Endothelial cell of umbilical vein (primary cell): ENCODE results near the gene KBTBD13. TPM values are rescaled to one million over a fixed set of nuclear protein-coding genes. Genes with fewer than 3 reads are reported as not detected.

Source experiments
- BruUV-seq: library from RNA; stranded (reverse); fragments of 400-500 nt; replicated peaks from 2 replicates; lab custom pipeline; 2021; lab: Mats Ljungman, UMichigan
- CTCF ChIA-PET: fragments of 300-600, 350-600 bp; sonication (Branson Sonifier 250); formaldehyde crosslinking; loops from one replicate; lab custom pipeline; 2021; ENCODE audit warnings: antibody characterized with exemption, inconsistent platforms; lab: Charles Lee
- POLR2A ChIA-PET: fragments of 300-600, 350-600 bp; sonication (Branson Sonifier 250); formaldehyde crosslinking; loops from one replicate; lab custom pipeline; 2021; ENCODE audit warnings: antibody characterized with exemption, inconsistent platforms; lab: Charles Lee
- DNase-seq: peaks from one replicate; pipeline ENCODE4 v3.0.0-alpha.2; 2011; ENCODE audit warnings: low read depth, low spot score
- FAIRE-seq: peaks from 2 replicates; lab custom pipeline; 2011; peaks lifted over from hg19 to GRCh38; lab: Jason Lieb, UNC
- H2AFZ ChIP-seq: 2 replicates; pipeline ENCODE4 v1.6.0; 2012; ENCODE audit warnings: low read depth, low read length, control low read depth, inconsistent platforms
- H3K27ac ChIP-seq: 2 replicates; pipeline ENCODE4 v1.5.1; 2011; ENCODE audit warnings: low read depth, mild to moderate bottlenecking, control low read depth, low read length, moderate library complexity; ENCODE audit not compliant: insufficient read depth
- H3K27me3 ChIP-seq, 2 experiments: 2 replicates each; pipeline versions ENCODE4 v1.6.0 to v1.6.1; 2011; ENCODE audit warnings: low read length in 2 of 2, mixed read lengths in 1 of 2; ENCODE audit not compliant: control insufficient read depth in 2 of 2, insufficient read depth in 2 of 2
- H3K36me3 ChIP-seq, 2 experiments: 2 replicates in 1 of 2; 3 replicates in 1 of 2; pipeline ENCODE4 v1.5.1; 2011; ENCODE audit warnings: low read length in 2 of 2, mild to moderate bottlenecking in 1 of 2, moderate library complexity in 1 of 2; ENCODE audit not compliant: control insufficient read depth in 2 of 2, insufficient read depth in 2 of 2; ENCODE audit errors: extremely low read depth in 1 of 2
- H3K4me1 ChIP-seq: 3 replicates; pipeline ENCODE4 v1.5.1; 2011; ENCODE audit warnings: mild to moderate bottlenecking, low read length; ENCODE audit not compliant: control insufficient read depth, insufficient read depth; ENCODE audit errors: extremely low read depth
- H3K4me2 ChIP-seq: 2 replicates; pipeline ENCODE4 v1.6.1; 2011; ENCODE audit warnings: low read length, control low read depth, mixed read lengths; ENCODE audit not compliant: insufficient read depth
- H3K4me3 ChIP-seq, 3 experiments: fragments of 200-600 bp in 1 of 3; sonication (generic), shearing (Covaris generic) in 1 of 3; replicated peaks in 1 of 3; 2 replicates each; pipeline ENCODE4 v1.5.1; 2011 to 2016; ENCODE audit warnings: control low read depth in 3 of 3, low read length in 3 of 3, mild to moderate bottlenecking in 2 of 3, inconsistent platforms in 1 of 3, low read depth in 1 of 3, moderate library complexity in 1 of 3; ENCODE audit not compliant: insufficient read depth in 1 of 3
- H3K79me2 ChIP-seq: 2 replicates; pipeline ENCODE4 v1.6.0; 2012; ENCODE audit warnings: low read length, inconsistent platforms; ENCODE audit not compliant: control insufficient read depth, insufficient read depth
- H3K9ac ChIP-seq: replicated peaks from 2 replicates; pipeline ENCODE3; 2011; ENCODE audit warnings: low read length, control low read depth; ENCODE audit not compliant: insufficient read depth; ENCODE audit errors: extremely low read depth
- H3K9me1 ChIP-seq: replicated peaks from 3 replicates; pipeline ENCODE4 v1.6.0; 2011; ENCODE audit warnings: mild to moderate bottlenecking, low read length; ENCODE audit not compliant: control insufficient read depth, insufficient read depth; ENCODE audit errors: extremely low read depth
- H3K9me3 ChIP-seq: replicated peaks from 2 replicates; pipeline ENCODE4 v1.5.1; 2012; ENCODE audit warnings: low read length, inconsistent platforms; ENCODE audit not compliant: control insufficient read depth, insufficient read depth
- H4K20me1 ChIP-seq: replicated peaks from 2 replicates; pipeline ENCODE3; 2011; ENCODE audit warnings: mild to moderate bottlenecking, low read length; ENCODE audit not compliant: control insufficient read depth, insufficient read depth; ENCODE audit errors: extremely low read depth
- EZH2 ChIP-seq: IDR thresholded peaks from 2 replicates; pipeline ENCODE4 v1.6.1; 2012; ENCODE audit warnings: borderline replicate concordance, low read depth, mild to moderate bottlenecking, moderate library complexity, low read length, inconsistent platforms; ENCODE audit not compliant: severe bottlenecking
- FOS ChIP-seq: IDR thresholded peaks from 2 replicates; pipeline ENCODE4 v1.6.1; 2011; ENCODE audit warnings: mild to moderate bottlenecking, low read length, moderate library complexity, borderline replicate concordance; ENCODE audit not compliant: insufficient read depth
- GATA2 ChIP-seq: IDR thresholded peaks from 2 replicates; pipeline ENCODE4 v1.7.0; 2011; ENCODE audit warnings: low read depth, mild to moderate bottlenecking, moderate library complexity, mixed read lengths, low read length; ENCODE audit not compliant: insufficient read length, insufficient read depth
- JUN ChIP-seq: IDR thresholded peaks from 2 replicates; pipeline ENCODE4 v1.6.1; 2011; ENCODE audit warnings: borderline replicate concordance, low read depth; ENCODE audit not compliant: insufficient read length, insufficient read depth
- MYC ChIP-seq: IDR thresholded peaks from one replicate; pipeline ENCODE4 v1.6.1; 2011; ENCODE audit warnings: mild to moderate bottlenecking, low read depth, low read length
- POLR2A ChIP-seq: IDR thresholded peaks from 2 replicates; pipeline ENCODE4 v1.6.1; 2012; ENCODE audit warnings: low read depth, mild to moderate bottlenecking, control low read depth, low read length
- POLR2AphosphoS5 ChIP-seq: IDR thresholded peaks from 2 replicates; pipeline ENCODE4 v1.6.1; 2012; ENCODE audit warnings: low read depth, mild to moderate bottlenecking, control low read depth, low read length, moderate library complexity; ENCODE audit not compliant: insufficient read depth
- dilution Hi-C: fragments of 300-500 bp; cut with MboI; formaldehyde crosslinking; loops from one replicate; pipeline ENCODE4 v1.15.0; 2019; ENCODE audit warnings: low sequenced_read_pairs; ENCODE audit not compliant: extremely low pct_ligation_motif_present
- intact Hi-C: fragments of 100-400 bp; cut with micrococcal nuclease; formaldehyde crosslinking; loops from one replicate; pipeline ENCODE4 v1.10.0; 2022
- polyA plus RNA-seq, 4 experiments: library from polyadenylated mRNA; depleted of rRNA in 3 of 4; stranded (reverse) in 3 of 4; unstranded in 1 of 4; fragments of >200 nt; gene quantifications; 2 replicates each; pipeline versions ENCODE4 v1.2.1 to v1.2.3, GENCODE V29; 2011 to 2012; ENCODE audit warnings: missing spikeins in 1 of 4
- total RNA-seq: library from RNA; stranded (reverse); gene quantifications from 2 replicates; pipeline ENCODE4 v1.2.3, GENCODE V29; 2021
- TF ChIP-seq, protein P1 (sequence below): IDR thresholded peaks from 2 replicates; pipeline ENCODE4 v1.6.1; 2011; ENCODE audit not compliant: insufficient read depth, insufficient read length
- TF ChIP-seq, protein P2 (sequence below), 2 donors: IDR thresholded peaks; 1 replicate in 1 of 2; 2 replicates in 1 of 2; pipeline ENCODE4 v1.5.1; 2011; ENCODE audit warnings: low read length in 2 of 2, mild to moderate bottlenecking in 2 of 2, moderate library complexity in 2 of 2, control low read depth in 1 of 2, inconsistent platforms in 1 of 2, low read depth in 1 of 2; ENCODE audit not compliant: insufficient read depth in 1 of 2; ENCODE audit errors: extremely low read depth in 1 of 2

Gene KBTBD13
- total and polyA plus RNA-seq, 2 donors (not counting 3 experiments of a cell fraction or from before 2014, with no cell fraction given): not detected

DNA sequence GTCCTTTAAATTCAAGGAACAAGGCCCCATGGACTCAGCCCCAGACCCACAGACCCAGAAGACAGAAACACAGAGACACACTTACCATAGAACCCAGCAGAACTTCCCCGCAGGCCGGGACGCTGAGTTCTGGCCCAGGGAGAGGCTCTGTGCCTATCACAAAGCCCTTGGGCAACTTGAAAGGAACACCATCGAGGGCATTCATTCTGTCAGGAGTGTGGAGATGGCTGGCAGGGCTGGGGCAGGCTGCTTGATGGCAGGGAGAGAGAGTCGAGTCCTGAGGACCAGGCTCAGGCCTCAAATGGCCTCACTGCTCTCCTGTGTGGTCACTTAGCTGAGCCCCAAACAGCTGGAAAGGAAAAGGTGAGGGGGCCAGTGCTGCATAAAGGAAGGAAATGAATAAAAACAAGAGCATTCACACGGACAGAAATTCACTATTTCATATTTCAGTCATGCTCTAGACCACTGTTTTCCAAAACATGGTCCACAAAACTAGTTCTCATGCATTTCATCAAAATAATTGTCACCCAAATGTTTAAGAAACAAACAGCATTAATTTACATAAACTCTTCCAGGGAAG is 29.6 kb downstream of the KBTBD13 start:
- Histone ChIP-seq H4K20me1 (no peaks in the 10 kb centered on the region), H3K4me1 (peaks cover 6% of the 10 kb centered on the region), H3K36me3 (no peaks in the 10 kb centered on the region), H3K9me1 (no peaks in the 10 kb centered on the region), H3K27ac (no peak overlapping the region), H3K9me3 (no peaks in the 10 kb centered on the region), H3K4me3 (no peak overlapping the region), H2AFZ (no peak overlapping the region), H3K9ac (no peak overlapping the region), H3K4me2 (no peak overlapping the region), H3K27me3 (no peaks in the 10 kb centered on the region), H3K79me2 (no peaks in the 10 kb centered on the region)
- TF ChIP-seq POLR2AphosphoS5: no peak
- TF ChIP-seq POLR2A: no peak
- TF ChIP-seq, protein P1, sequence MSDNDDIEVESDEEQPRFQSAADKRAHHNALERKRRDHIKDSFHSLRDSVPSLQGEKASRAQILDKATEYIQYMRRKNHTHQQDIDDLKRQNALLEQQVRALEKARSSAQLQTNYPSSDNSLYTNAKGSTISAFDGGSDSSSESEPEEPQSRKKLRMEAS: no peak
- no peak for TF ChIP-seq FOS
- TF ChIP-seq, protein P2, sequence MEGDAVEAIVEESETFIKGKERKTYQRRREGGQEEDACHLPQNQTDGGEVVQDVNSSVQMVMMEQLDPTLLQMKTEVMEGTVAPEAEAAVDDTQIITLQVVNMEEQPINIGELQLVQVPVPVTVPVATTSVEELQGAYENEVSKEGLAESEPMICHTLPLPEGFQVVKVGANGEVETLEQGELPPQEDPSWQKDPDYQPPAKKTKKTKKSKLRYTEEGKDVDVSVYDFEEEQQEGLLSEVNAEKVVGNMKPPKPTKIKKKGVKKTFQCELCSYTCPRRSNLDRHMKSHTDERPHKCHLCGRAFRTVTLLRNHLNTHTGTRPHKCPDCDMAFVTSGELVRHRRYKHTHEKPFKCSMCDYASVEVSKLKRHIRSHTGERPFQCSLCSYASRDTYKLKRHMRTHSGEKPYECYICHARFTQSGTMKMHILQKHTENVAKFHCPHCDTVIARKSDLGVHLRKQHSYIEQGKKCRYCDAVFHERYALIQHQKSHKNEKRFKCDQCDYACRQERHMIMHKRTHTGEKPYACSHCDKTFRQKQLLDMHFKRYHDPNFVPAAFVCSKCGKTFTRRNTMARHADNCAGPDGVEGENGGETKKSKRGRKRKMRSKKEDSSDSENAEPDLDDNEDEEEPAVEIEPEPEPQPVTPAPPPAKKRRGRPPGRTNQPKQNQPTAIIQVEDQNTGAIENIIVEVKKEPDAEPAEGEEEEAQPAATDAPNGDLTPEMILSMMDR (IDR thresholded peaks at IDR 0.05; ENCODE audit: extremely low read depth in 1 of 2, insufficient read depth in 1 of 2, low read depth in 1 of 2, low read length in 2 of 2): no peak
- TF ChIP-seq EZH2: no peak
- no peak for TF ChIP-seq JUN
- TF ChIP-seq GATA2: no peak
- no peak for TF ChIP-seq MYC
- intact Hi-C loops: no loop called here
- ChIA-PET CTCF (no interaction called here), POLR2A (no interaction called here)
- dilution Hi-C loops: no loop called here
- no TSS peak for BruUV-seq
- no peak for FAIRE-seq
- peak; percentile 60 for DNase-seq
